HG03039 (cell line): ENCODE results near the gene PMFBP1.

Experiments used
- ATAC-seq: cut with Tn5 transposase; IDR thresholded peaks from one replicate; pipeline ENCODE4 v1.9.1; 2021; ENCODE audit warnings: mild to moderate bottlenecking, moderate library complexity; ENCODE audit not compliant: unreplicated experiment

PMFBP1 gene

DNA sequence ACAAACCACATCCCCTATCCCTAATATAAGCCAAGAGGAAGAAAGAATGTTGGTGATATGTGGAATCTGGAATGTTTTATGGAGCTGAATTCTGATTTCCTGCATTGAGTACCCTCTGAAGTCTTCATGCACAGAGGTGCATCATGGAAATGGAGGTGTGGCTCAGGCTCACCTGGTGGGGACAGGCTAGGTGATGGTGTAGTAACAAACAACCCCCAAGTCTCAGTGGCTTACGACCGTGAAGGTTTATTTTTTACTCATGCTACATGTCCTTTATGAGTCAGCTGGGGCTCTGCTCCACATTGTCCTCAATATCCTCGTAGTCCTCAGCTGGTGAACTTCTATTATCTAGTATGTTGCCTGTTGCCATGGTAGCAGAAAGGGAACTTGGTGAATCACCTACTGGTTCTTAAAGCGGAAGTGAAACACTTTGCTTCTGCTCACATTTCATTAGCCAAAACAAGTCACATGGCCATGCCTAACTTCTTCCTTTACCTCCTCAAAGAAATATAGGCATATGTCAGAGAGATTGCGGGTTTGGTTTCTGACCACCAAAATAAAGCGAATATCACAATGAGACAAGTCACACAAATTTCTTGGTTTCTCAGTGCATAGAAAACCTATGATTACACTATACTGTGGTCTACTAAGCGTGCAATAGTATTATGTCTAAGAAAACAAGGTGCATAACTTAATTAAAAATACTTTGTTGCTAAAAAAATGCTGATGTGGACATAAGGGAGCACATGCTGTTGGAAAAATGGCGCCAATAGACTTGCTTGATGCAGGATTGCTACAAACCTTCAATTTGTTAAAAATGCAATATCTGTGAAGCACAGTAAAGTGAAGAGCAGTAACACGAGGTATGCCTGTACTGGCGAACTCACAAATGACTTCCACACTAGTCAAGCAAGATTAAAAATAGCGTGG is at the start of gene PMFBP1:
TSS of gene PMFBP1 (minus strand) at position 51 of the 930 bp plus-strand sequence. CDS start 947 bp downstream, outside the sequence.
- ATAC-seq: peak; percentile 93

DNA sequence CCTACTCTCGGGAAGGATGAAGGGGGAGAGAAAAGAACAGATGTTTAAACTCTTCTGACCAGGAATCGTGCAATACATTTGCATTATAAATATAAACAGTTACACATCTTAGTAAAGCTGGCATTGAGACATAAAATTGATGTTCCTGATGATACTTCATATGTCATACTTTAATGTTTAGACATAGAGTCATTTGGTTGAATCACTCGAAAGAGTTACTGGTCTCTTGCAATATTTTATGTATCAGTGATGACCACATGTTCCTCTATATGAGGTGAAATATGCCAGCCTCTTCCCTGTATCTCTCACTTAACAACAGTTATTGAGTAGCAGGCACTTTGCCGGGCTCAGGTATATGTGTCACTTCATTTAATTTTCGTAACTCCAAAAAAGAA is 49.7 kb upstream of the PMFBP1 start:
- no peak for ATAC-seq

GRCh38 chr16:72220875-72221629 is 49.1 kb upstream of the PMFBP1 start:
- no peak for ATAC-seq

- no peak for ATAC-seq
Measured at GRCh38 chr16:72219282-72219681, 47.3 kb upstream of the PMFBP1 start.

- ATAC-seq: no peak
Measured at GRCh38 chr16:72216767-72217166, 44.8 kb upstream of the PMFBP1 start.

DNA sequence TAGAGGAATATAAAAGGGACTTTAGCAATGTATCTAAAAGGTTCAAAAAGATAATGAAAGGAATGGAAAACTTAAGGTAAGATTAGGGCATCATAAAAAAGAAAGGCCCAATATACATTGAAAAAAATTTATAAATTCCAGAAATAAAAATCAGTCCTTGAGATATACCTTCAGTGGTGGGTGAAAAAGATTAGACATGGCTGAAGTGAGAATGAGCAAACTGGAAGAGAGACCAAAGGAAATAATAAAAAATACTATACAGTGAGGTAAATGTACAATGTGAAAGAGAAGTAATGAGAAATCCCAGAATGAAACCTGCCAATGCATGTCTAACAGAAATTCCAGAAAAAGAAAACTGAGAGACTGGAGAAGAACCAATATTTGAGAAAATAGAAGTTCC is 42.9 kb upstream of the PMFBP1 start:
- ATAC-seq: no peak

DNA sequence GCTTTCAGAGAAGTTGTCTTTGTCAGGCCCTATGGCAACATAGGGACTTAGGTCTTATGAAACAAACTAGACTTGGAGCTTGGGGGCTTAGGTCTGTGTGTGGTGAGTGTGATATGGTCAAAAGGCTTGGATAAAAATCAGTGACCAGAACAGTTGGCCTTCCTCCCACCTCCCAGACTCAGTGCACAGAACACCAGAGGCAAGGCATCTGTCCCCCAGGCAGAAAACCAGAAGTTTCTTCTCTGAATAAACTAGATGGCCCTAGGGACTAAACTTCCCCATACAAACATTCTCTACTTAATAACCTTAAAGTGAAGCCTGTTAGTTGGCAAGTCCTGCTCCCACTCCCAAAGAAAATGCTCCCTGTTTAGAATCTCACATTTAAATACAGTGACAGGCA is 39.2 kb upstream of the PMFBP1 start:
- no peak for ATAC-seq

GRCh38 chr16:72210555-72210954 is 38.6 kb upstream of the PMFBP1 start:
- peak; percentile 70 for ATAC-seq

- no peak for ATAC-seq
Measured at GRCh38 chr16:72210072-72210471, 38.1 kb upstream of the PMFBP1 start.

DNA sequence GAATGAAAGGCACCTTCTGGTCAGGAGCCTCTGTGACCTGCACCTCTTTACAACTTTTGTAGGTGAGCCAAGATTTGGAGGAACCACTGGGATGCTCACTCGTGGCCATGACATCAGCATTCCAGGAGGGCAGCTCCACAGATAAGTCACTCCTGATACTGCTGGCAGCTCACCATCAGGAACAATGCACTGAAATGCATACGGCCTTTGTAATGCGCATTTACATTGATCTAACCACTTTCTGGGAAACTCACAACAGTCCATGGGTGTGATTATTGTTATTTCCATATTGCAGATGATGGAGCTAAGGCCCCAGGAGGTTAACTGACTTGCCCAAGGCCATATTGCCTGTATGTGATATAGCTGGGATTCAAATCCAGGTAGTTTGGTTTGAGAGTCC is 34.3 kb upstream of the PMFBP1 start:
- ATAC-seq: no peak

GRCh38 chr16:72203401-72203800 is 31.4 kb upstream of the PMFBP1 start:
- peak; percentile 45 for ATAC-seq

- no peak for ATAC-seq
Measured at GRCh38 chr16:72202014-72202413, 30.1 kb upstream of the PMFBP1 start.

DNA sequence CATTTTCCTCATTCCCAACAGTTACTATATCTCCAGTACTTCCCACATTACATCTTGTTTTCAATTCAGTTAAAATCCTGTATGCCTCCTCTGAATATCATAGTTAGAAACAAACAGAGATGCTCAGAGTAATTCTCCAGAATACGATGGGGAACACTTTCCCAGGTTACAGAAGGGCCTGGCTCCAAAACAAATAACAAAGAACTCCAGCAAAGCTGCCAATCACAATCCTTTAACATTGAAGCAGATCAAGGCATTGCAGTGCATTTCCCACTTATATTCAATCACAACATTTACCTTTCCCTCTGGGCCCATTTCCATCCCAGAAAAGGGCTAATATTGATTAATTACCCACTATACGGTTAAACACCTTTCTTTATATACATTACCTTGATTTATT is 29.4 kb upstream of the PMFBP1 start:
- ATAC-seq: no peak

- no peak for ATAC-seq
Measured at GRCh38 chr16:72199761-72200337, 27.9 kb upstream of the PMFBP1 start.

DNA sequence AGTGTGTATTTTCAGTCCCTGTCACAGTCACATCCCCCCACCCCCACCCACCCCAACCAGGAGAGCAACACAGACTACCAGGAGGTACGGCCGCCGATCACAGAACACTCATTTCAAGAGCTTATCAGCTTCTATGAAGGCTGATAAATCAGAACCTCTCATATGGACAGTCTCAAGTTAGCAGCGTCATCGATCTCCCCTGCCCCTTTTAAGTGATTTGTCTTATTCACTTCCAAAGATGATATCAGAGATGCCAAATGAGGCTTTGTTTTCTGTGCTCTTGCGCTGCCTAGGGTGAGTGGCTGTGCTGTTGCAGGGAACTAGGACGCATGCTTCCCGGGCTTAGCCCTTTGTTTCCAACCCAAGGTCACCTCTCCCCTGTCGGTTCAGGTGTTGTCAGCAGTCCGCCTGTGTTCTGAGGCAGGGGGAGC is 26.8 kb upstream of the PMFBP1 start:
- ATAC-seq: no peak

DNA sequence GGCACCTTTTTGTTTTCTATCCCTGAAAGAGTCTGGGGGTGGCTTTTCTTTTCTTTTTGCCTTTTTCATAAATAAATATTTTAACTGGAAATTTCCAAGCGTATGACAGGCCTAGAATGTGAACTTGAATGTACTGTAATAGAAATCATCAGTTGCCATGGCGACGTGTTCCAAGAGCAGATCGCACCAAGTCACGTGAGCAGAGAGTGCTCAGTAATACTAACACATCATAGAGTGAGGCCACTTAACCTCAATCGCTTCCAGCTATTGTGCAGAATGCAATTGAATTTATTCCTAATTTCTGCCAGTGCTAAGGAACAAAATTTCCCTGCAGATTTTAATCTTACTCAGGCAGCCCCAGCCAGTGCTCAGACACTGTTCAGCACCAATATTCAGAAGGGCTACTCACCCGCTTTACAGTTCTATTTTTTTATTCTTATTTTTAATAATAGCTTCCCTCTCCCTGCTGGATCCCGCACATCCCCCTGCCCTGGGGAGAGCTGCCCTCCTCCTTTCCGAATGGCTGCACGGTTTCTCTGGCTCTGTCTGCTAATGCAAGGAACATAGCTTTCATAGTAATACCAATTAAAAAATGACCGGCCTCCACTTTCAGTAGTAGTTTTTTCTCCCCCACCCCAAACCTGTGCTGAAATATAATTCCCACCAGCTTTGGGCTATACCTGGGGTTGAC is 26.2 kb upstream of the PMFBP1 start:
- ATAC-seq: no peak

- no peak for ATAC-seq
Measured at GRCh38 chr16:72197545-72197944, 25.6 kb upstream of the PMFBP1 start.

- ATAC-seq: no peak
Measured at GRCh38 chr16:72195609-72196008, 23.7 kb upstream of the PMFBP1 start.

- no peak for ATAC-seq
Measured at GRCh38 chr16:72191551-72191950, 19.6 kb upstream of the PMFBP1 start.

- ATAC-seq: no peak
Measured at GRCh38 chr16:72189865-72190371, 18.0 kb upstream of the PMFBP1 start.

DNA sequence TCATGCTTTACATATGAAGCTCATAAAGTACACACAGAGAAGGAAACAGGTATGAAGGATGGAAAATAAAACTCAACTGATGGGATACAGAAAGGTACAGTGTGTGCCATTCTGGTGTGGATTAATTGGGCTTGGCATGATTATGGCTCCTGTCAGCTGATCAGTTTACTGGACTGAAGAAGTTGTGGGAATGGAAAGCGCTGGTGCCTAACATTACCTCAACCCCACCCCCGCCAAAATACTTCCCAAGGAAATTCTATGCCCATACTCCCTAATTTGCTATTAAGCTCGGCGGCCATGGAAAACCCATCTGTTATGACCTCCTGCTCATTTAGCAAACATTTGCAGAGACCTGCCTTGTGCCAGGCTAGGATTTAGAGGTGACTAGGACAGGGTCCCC is 16.6 kb upstream of the PMFBP1 start:
- no peak for ATAC-seq
